ENCODE data around the gene ZBTB47.

GRCh38 chr3:42688016-42688415 is 34.5 kb downstream of the ZBTB47 start:
- TF ChIP-seq CTCF (IDR thresholded peaks at IDR 0.05) (no peak), ZFX (IDR thresholded peaks at IDR 0.05; ENCODE audit: borderline replicate concordance) (no peak)
